Lower lobe of right lung (tissue), 2 donors: ENCODE results near the gene ZNF157. TPM values are rescaled to one million over a fixed set of nuclear protein-coding genes. Genes with fewer than 3 reads are reported as not detected.

Source experiments
- ATAC-seq, 2 donors: fragments of 200-7000 bp; cut with Tn5 transposase; one replicate each; pipeline ENCODE4 v1.9.1; 2020 to 2022; ENCODE audit warnings: mild to moderate bottlenecking in 2 of 2, moderate library complexity in 2 of 2
- DNase-seq: peaks from one replicate; pipeline ENCODE4 v3.0.0-alpha.2; 2020
- H3K27ac ChIP-seq: fragments of 200-600 bp; one replicate; pipeline ENCODE4 v1.8.0; 2022
- H3K27me3 ChIP-seq: fragments of 200-600 bp; one replicate; pipeline ENCODE4 v1.8.0; 2022; ENCODE audit warnings: low read depth
- H3K36me3 ChIP-seq: fragments of 200-600 bp; one replicate; pipeline ENCODE4 v1.8.0; 2022; ENCODE audit warnings: mild to moderate bottlenecking
- H3K4me1 ChIP-seq: fragments of 200-600 bp; one replicate; pipeline ENCODE4 v1.8.0; 2022
- H3K4me3 ChIP-seq: fragments of 200-600 bp; one replicate; pipeline ENCODE4 v1.8.0; 2022; ENCODE audit warnings: mild to moderate bottlenecking
- H3K9me3 ChIP-seq: fragments of 200-600 bp; one replicate; pipeline ENCODE4 v1.8.0; 2022
- intact Hi-C: fragments of 100-400 bp; cut with DNase I; formaldehyde crosslinking; loops from one replicate; pipeline ENCODE4 v1.11.0; 2022
- total RNA-seq: library from RNA; stranded (reverse); fragmentation: NEBNext Ultra II Directional; extraction: Animal tissue kit (Norgen Biotek cat#: 25700); gene quantifications from one replicate; pipeline ENCODE4 v1.2.1, GENCODE V29; 2021
- TF ChIP-seq, protein P1 (sequence below): fragments of 200-600 bp; IDR thresholded peaks from one replicate; pipeline ENCODE4 v1.8.0; 2022; ENCODE audit warnings: antibody characterized with exemption, mild to moderate bottlenecking
- donor health status: DM: no; HTN: yes; CAD: no; lungs with severe emphysema.

ZNF157 gene
- total RNA-seq, 1 donor from 2014 or later, result 0.21 TPM

DNA sequence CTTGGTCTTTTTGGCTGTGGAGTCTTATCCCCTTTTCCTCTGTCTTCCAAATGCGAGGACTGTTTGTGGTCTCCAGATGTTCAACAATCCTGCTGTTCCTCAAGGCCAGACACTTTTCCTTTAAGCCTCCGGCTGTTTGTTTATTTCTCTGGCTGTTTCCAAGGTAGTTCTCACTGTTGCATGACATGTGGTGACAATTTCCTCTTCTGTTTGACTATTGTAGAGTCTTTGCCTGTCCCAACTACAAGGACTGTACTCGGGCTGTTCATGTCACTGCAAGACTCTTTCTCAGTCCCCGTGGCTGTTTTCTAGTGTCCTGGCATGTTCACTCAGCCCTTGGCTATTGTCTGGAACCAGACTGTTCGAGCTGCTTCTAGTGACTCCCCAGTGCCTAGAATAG is 50.6 kb downstream of the ZNF157 start:
- intact Hi-C loops, result no loop called here
- DNase-seq, result no peak
- Histone ChIP-seq H3K9me3 (no peaks in the 10 kb centered on the region), H3K4me1 (no peaks in the 10 kb centered on the region), H3K36me3 (no peaks in the 10 kb centered on the region), H3K4me3 (no peak overlapping the region), H3K27me3 (no peaks in the 10 kb centered on the region), H3K27ac (no peak overlapping the region)
- TF ChIP-seq, protein P1, sequence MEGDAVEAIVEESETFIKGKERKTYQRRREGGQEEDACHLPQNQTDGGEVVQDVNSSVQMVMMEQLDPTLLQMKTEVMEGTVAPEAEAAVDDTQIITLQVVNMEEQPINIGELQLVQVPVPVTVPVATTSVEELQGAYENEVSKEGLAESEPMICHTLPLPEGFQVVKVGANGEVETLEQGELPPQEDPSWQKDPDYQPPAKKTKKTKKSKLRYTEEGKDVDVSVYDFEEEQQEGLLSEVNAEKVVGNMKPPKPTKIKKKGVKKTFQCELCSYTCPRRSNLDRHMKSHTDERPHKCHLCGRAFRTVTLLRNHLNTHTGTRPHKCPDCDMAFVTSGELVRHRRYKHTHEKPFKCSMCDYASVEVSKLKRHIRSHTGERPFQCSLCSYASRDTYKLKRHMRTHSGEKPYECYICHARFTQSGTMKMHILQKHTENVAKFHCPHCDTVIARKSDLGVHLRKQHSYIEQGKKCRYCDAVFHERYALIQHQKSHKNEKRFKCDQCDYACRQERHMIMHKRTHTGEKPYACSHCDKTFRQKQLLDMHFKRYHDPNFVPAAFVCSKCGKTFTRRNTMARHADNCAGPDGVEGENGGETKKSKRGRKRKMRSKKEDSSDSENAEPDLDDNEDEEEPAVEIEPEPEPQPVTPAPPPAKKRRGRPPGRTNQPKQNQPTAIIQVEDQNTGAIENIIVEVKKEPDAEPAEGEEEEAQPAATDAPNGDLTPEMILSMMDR, result no peak
- no peak for ATAC-seq

DNA sequence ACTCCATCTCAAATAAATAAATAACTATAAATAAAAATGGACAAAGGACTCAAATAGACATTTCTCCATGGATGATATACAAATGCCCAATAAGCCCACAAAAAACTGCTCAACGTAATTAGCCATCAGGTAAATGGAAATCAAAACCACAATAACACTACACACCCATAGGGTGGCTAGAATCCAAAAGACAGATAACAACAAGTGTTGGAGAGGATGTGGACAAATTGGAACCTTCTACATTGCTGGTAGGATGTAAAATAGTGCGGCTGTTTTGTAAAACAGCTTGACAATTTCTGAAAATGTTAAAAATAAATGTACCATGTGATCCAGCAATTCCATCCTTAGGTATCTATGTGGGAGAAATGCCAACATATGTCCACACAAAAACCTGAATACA is 52.1 kb downstream of the ZNF157 start:
- DNase-seq (no peak), ATAC-seq (no peak)
- no peak overlapping the region for H3K4me3 ChIP-seq
- no peaks in the 10 kb centered on the region for H3K9me3 ChIP-seq
- no peaks in the 10 kb centered on the region for H3K27me3 ChIP-seq
- no peaks in the 10 kb centered on the region for H3K36me3 ChIP-seq
- TF ChIP-seq, protein P1, result no peak
- intact Hi-C loops, result no loop called here
- H3K4me1 ChIP-seq, result no peaks in the 10 kb centered on the region
- H3K27ac ChIP-seq, result no peak overlapping the region

DNA sequence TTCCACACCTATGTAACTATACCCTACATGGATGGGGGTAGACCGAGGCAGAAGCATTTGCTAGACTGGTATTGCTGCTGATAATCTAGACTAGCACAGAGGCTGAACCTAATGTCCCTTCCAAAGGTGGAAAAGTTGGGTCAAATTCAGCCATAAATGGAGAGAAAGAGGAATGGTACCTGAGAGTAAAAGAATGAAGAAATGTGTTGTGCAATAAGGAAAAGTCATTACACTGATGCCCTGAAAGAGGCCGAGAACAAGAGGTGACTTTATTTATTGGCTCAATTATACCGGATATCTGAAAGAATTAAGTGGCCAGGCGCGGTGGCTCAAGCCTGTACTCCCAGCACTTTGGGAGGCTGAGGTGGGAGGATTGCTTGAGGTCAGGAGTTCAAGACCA is 60.5 kb downstream of the ZNF157 start:
- TF ChIP-seq, protein P1, result no peak
- H3K36me3 ChIP-seq, result no peaks in the 10 kb centered on the region
- H3K9me3 ChIP-seq, result no peaks in the 10 kb centered on the region
- intact Hi-C loops, result no loop called here
- no peak overlapping the region for H3K4me3 ChIP-seq
- H3K27me3 ChIP-seq, result no peaks in the 10 kb centered on the region
- no peak for ATAC-seq
- H3K4me1 ChIP-seq, result no peaks in the 10 kb centered on the region
- no peak for DNase-seq
- no peak overlapping the region for H3K27ac ChIP-seq

DNA sequence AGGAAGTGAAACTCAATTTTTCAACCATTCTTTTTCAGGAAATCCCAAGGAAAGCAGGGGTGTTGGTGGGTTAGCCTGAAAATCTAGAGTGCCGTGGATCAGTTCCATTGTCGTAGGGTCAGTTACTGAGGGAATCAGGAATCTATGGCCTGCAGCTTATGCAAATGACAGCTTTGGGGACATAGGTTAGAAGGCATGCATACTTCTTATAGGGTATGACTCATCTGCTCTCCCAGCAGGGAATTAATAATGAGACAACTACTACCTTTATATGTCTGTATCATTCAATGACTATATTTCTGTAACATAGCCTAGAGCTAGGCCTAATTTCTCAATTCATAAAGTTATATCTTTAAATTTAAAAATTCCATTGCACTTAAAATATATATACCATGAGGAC is 76.1 kb downstream of the ZNF157 start:
- Histone ChIP-seq H3K9me3 (peaks cover 8% of the 10 kb centered on the region), H3K4me1 (no peaks in the 10 kb centered on the region), H3K27me3 (no peaks in the 10 kb centered on the region), H3K27ac (no peak overlapping the region), H3K36me3 (peaks cover 18% of the 10 kb centered on the region), H3K4me3 (no peak overlapping the region)
- TF ChIP-seq, protein P1, result no peak
- DNase-seq (no peak), ATAC-seq (no peak)
- intact Hi-C loops, result no loop called here

DNA sequence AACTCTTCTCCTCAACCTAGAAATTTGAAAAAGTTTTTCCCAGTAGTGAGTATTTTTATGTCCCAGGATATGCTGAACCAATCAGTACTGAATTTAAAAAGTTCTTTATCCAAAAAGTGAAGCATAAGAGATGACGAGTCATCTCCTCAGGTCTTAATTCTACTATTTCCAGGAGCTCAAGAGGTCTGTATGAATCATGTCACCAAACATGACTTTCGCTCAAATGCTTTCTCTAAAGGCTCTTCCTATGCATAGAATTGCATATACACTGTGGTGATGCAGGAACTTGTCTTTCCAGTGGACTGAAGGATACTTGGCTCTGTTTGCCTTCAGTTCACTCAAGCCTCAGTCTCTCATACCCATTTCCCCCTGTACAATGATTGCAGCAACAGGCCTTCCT is 76.6 kb downstream of the ZNF157 start:
- H3K4me1 ChIP-seq, result no peaks in the 10 kb centered on the region
- H3K36me3 ChIP-seq, result peaks cover 18% of the 10 kb centered on the region
- H3K27ac ChIP-seq, result no peak overlapping the region
- intact Hi-C loops, result no loop called here
- no peaks in the 10 kb centered on the region for H3K27me3 ChIP-seq
- ATAC-seq, result no peak
- no peak overlapping the region for H3K4me3 ChIP-seq
- TF ChIP-seq, protein P1, result no peak
- DNase-seq, result no peak
- H3K9me3 ChIP-seq, result peaks cover 8% of the 10 kb centered on the region

DNA sequence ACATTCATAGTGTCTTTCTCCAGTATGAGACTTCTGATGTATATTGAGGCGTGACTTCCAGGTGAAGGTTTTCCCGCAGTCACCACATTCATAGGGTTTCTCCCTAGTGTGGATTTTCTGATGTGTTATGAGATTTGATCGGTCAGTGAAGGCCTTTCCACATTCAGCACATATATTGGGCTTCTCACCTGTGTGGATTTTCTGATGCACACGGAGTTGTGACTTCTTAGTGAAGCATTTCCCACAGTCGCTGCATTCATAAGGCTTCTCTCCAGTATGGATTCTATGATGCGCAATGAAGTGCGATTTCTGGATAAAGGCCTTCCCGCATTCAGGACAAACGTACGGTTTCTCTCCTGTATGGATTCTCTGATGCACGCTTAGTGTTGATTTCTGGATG is 77.2 kb downstream of the ZNF157 start:
- H3K4me1 ChIP-seq, result no peaks in the 10 kb centered on the region
- H3K27ac ChIP-seq, result no peak overlapping the region

More for the DNA sequence above, 77.2 kb downstream of the ZNF157 start:
- Histone ChIP-seq H3K4me3 (no peak overlapping the region), H3K36me3 (peaks cover 21% of the 10 kb centered on the region), H3K9me3 (peaks cover 8% of the 10 kb centered on the region), H3K27me3 (no peaks in the 10 kb centered on the region)
- intact Hi-C loops, result no loop called here
- DNase-seq (no peak), ATAC-seq (no peak)
- TF ChIP-seq, protein P1, result no peak
